ENCODE results near the gene PREX1.
A peak's percentile ranks its signal among the peaks of the same experiment; 100 is the strongest.

PREX1 gene

GRCh38 chr20:48649104-48649626, 178.6 kb downstream of the PREX1 start:
- no peak for DNase-seq

GRCh38 chr20:48648482-48649051, 179.2 kb downstream of the PREX1 start:
- no peak for DNase-seq

- DNase-seq = no peak
Observed at GRCh38 chr20:48647858-48648257, 179.9 kb downstream of the PREX1 start.

DNA sequence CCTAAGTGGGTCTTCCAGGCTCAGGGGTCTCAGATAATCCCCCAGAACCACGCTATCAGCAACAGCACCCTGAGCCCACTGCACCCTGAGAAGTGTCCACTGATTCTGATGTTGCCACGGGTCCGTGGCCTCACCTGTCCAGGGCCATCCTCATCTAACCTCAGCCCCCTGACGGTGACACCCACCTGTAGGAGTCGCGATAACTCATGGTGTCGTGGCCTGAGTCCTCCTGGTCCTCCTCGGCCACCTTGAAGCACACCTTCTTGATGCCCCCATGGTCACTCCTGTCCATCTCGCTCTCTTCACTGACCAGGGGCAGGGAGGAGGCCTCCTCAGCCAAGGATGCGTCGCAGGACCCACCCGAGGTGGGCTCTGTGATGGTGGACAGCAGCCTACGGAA, 182.1 kb downstream of the PREX1 start:
- no peak for DNase-seq

DNA sequence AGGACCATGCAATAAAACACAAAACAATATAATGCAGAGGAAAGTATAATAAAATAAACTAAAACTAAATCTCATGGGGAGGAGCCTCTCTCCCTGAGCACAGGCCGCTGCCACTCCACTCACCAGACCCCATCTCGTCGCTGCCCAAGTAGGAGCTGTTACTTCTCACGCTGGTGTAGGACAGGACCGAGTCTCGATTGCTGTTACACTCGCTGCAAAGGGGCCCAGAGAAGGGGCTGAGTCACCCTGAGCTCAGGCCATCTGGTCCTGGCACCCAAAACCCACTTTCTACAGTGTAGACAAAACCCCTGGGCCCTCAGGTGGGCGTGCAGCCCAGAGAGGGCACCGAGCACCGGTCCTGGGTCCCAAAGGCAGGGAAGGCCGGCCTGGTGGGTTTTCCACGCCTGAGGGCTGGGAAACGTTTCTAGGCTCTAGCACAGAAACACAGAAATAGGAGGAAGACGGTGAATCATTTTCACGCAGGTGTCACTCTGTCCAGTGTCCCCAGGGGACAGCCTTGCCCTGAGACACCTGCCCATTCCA, 183.4 kb downstream of the PREX1 start:
- DNase-seq = no peak

DNA sequence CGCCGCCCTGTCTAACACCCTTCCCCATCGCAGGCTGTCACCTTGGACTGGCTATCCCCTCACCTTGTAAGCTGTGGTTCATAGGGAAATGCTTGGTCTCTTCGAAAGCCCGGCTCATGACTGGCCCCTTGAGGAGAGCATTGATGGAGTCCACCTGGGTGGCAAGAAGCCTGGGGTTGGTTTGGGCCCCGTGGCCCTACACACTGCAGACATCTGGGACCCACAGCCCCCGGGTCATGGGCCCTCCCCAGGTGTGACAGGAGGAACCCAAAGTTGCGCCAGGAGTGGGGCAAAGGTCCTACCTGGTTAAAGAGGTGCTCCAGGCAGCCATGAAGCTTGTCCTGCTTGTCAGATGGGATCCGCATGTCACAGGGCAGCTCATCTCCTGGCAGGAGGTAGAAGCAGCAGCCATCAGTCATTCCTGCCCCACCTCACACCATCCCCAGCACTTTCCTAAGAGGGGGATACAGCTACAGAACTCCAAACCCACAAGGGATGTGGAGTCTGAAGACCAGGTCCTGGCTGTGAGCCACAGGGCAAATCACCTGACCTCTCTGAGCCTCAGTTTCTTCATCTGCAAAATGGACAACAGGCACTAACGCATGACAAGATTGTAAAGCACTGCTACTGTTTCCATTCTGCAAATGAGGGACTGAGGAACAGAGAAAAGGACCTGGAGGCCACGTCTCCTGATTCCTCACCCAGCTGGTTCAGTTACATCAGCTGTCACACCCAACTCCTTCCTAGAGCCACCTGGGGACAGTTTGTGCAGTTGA, 185.5 kb downstream of the PREX1 start:
- no peak for DNase-seq

- no peak for DNase-seq
Observed at GRCh38 chr20:48640871-48641270, 186.9 kb downstream of the PREX1 start.

- DNase-seq = no peak
Observed at GRCh38 chr20:48639899-48640298, 187.9 kb downstream of the PREX1 start.

DNA sequence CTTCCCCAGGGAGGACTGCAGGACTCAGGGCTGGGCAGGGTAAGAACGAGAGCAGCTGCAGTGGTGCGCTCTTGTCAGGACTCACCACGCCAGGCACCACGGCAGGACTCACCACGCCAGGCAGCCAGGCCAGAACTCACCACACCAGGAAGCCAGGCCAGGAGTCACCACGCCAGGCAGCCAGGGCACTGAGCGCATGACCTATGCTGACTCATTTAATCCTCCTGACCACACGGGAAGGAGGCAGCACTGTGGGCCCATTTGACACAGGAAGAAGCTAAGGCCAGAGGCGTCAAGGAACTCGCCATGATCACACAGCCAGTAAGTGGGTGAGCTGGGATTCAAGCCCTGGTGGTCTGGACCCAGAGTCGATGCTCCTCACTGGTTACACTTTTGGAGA, 189.3 kb downstream of the PREX1 start:
- DNase-seq = peak; percentile 53

DNA sequence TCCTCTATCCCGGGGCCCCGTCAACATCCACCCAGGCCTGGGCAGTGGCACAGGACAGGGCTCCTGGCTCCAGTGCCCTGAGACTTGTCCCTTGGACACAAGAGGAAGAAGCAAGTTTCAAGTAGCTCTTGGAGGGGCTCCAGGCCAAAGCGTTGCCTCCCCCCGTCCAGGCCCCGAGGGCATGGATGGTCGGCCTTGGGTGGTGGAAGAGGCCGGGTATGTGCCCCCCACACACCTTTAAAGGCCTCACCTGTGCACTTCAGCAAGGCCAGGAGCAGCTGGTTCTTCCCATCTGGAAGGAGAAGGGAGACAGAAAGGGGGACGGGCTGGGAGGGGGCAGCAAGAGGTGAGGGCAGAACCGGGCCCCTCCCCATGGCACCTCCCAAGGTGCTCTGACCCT, 190.3 kb downstream of the PREX1 start:
- DNase-seq = no peak

- DNase-seq = no peak
Observed at GRCh38 chr20:48636301-48636700, 191.5 kb downstream of the PREX1 start.

- peak; percentile 70 for DNase-seq
Observed at GRCh38 chr20:48635791-48636267, 192.0 kb downstream of the PREX1 start.

- no peak for DNase-seq
Observed at GRCh38 chr20:48635361-48635760, 192.4 kb downstream of the PREX1 start.

- DNase-seq = no peak
Observed at GRCh38 chr20:48634641-48635040, 193.2 kb downstream of the PREX1 start.

GRCh38 chr20:48633620-48634257, 194.1 kb downstream of the PREX1 start:
- no peak for DNase-seq

- DNase-seq = no peak
Observed at GRCh38 chr20:48632825-48633619, 194.8 kb downstream of the PREX1 start.

DNA sequence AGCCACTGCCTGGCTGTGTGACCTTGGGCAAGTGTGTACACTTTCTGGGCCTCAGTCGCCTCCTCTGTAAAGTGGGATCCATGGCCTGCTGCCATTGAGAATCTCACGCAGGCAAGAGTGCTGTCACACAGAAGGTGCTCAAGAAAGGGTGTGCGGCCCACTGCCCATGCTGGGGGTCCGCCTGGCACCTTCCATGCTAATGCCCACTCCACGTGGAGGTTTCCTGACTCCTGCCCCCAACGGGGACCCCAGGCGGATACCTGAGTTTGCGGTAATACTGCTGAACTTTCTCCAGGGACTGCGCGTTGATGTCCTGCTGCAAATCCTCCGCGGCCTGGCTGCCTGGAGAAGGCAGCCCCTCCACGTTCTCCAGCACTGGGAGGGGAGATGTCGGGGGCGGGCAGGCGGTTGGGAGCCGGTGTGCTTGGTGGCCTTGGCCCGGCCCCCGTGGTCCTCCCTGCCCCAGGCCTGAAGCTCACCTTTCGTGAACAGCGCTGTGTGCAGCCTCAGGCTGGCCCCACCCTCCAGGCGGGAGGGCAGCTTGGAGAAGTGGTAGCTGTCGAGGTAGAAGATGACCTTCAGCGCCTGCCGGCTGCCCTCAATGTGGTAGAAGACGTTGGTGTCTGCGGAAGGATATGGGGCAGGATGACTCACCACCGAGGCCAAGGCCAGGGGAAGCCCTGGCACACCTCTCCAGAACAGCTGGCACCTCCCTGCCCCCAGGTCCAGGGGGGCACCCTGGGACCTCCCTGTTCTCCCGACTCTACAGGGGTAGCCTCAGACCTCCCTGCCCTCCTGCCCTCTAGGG, 195.6 kb downstream of the PREX1 start:
- no peak for DNase-seq

GRCh38 chr20:48631114-48632016, 196.4 kb downstream of the PREX1 start:
- no peak for DNase-seq

DNA sequence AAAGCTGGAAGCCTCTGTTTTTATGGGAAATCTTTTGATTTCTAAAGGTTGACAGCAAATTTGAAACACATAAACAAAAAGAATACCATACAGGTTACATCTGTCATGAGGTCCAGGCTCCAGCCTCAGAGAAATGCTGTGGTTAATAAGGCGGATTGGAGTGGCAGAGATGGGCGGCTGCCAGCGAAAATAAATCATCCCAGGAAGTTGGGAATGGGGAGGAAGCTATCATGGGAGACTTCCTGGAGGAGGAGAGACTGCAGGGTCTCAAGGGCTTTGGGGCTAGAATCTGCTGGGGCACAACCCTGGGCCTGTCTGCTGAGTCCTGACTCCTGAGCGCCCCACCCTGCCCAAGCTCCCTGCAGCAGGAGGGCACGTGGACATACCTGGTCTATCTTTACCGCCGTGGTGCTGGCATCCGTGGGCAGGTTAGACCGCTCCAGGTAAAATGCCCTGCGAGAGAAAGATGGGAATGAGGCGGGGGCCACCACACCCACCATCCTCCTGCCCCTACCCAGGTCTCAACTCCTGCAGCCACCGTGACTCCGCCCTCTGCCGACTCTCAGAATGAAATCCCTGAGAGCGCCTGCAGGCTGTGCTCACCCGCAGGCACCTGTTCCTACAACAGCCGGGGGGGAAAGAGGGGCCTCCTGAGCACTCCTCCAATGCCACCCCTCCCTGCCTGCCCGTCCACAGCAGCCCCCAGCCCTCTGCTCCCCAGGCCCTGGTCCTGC, 197.3 kb downstream of the PREX1 start:
- DNase-seq = no peak

GRCh38 chr20:48629960-48630315, 197.9 kb downstream of the PREX1 start:
- DNase-seq = no peak
